ENCODE results near the gene MSANTD3.
"Not testable (repeated sequence)": the region's sequence is repeated elsewhere in the genome, so short reads cannot be mapped to it uniquely, and the experiment has no call there.

Gene MSANTD3

DNA sequence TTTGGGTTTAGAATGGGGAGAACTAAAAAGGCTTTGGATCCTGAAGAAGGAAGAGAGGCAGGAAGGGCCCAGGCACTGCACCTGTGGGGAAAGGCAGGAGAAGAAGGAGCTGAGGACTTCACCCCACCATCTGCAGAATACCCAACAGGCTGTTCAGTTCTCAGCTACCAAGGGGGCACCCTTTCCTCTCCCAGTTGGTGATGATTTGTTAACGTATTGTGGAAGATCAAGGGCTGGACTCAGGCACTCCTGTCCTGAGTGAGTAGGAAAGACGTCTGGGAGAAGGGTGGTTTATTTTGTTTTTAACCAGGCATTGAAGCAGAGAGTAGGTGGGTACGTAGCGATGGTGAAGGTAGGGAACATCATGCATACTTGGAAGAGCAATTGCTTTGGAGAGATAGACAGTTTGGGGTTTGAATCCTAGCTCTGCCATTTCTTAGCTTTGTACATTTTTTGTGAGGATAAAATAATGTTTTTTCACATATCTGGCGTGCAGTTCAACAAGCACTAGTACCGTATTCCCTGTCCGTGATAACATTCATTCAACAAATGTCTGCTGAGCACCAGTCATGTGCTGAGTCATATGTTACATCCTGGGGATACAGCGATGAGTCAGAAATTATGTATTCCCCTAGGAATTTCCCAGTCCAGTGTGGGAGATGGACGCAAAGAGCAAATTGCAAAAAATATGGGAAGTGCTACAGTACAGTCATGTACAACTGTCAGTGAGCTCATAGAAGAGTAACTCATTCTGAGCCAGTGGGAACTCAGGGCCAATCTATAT, 2.1 kb downstream of the MSANTD3 start:
- DNase-seq, result no peak

DNA sequence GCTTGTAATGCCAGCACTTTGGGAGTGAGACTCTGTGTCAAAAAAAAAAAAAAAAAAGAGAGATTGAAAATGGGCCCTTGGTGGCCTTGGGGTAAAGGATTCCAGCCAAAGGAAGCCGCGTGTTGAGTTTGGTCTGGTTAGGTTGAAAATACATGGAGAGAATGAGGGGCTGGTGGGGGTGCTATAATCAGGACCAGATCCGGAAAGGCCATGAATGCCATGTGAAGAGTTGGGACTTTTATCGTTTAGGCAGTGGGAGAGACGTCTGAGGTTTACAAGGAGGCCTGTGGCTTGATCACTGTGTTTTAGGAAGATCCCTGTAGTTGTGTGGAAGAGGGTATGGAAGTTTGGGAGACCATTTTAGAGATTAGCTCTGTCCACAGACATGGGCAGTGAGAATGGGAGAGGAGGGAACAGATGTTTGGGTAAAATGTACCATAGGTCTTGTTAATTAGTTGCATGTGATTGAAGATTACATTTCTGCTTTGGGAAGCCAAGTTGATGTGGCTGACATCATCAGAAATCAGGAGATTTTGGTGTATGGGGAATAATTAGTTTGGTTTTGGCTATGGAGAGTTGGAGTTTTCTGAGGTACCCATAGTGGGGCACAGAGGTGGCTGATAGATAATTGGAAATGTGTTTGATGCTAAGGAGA, 3.5 kb downstream of the MSANTD3 start:
- DNase-seq, result no peak

DNA sequence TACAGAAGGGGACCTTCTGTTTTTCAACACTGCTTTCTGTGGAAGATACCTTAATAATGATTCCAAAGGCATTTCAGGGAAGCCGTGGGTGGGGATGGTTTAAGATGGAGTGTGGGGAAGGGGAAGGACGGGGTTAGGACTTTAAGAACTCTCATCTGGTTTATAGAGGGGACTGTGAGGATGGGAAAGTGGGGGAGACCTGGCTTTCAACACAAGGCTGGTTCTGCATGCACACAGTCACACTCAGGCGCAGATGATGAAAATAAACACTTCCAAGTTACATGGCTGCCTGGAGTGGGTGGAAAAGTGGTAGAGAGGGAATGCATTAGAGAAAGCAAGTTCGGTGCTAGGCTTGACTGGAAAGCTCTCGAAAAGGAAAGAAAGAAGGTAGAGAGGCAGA, 4.9 kb downstream of the MSANTD3 start:
- DNase-seq, result no peak

DNA sequence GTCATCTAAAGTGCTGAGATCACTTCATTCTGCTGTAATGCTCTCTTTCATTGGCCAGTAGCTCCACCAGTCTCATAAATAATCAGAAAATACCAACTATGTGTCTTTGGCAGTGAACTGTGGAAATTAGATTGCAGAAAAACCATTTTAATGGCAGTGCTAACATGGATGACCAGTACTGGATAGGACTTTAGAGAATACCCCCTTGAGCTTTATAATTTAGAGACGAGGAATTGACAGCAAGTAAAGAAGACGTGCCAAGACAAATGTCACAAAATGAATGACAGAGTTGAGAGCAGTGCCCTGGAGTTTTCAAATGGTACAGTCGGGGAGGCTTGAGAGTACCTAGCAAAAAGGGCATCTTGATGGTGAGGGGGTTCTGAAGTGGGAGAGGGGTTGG, 5.8 kb downstream of the MSANTD3 start:
- no peak for DNase-seq

DNA sequence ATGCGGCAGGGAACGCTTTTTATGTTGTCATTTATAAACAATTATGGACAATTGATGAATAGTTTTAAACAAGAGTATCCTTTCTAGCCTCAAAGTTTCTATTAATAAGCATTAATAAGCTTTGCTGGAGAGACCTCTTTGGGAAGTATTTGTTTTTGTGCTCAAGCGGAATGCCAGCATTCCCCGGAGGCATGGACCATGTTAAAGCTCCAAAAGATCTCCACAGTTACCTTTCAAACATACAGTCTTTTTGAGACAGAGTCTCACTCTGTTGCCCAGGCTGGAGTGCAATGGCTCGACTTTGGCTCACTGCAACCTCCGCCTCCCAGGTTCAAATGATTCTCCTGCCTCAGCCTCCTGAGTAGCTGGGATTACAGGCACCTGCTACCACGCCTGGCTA, 9.6 kb downstream of the MSANTD3 start:
- DNase-seq, result no peak

DNA sequence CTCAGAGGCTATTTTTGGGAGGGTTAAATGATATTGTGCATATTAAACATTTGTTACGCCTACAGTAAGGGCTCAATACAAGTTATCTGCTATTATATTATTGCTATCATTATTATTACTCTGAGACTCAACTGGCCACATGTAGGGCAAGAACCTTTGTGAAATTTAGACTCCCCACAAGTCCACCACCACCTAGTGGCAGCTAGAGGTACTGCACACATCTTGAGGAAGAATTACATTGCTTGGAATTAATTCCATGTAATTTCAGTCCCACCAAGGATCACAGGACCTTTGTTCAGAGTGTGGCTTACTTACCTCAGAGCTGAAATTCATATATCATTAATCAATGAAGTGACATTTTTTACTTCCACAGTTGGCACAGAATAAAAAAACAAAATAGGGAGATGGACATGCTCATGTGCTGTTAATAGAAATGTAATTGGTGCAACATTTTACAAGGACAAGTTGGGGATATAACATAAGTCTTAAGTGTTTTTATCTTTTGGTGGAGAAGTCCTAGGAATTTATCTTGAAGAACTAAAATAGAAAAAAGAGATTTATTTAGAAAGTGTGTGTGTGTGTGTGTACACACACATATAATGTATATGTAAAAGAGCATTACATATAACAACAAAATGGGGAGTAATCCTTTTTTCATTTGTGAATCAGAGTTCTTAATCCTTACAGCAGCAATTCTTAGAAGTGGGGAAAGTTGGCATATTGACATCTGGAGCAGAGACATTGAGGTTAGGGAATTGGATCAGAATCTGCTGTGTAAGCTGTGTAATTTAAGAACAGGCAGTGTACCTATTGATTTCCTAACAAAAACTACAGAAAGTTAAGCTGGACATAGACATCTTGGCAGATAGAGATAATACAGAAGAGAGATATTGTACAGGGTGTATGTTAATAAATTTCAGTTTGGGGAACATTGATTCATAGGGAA, 11.2 kb downstream of the MSANTD3 start:
- peak; percentile 67 for DNase-seq

DNA sequence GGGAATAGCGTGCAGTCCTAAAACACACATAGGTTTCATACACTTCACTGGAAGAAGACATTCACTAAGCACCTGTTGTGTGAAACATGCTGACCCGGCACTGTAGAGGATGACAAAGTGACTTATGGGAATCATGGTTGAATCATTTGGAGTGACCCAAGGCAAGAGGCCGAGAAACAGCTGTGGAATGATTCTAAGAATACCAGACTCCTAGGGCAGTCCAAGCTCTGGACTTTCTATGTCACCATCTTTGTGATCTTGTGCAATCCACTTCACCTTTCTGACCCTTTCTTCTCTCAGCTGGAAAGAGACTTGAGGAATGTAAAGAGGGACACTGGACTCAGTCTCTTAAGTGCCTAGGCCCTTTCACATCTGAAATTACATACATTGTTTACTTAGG, 13.1 kb downstream of the MSANTD3 start:
- peak; percentile 21 for DNase-seq

DNA sequence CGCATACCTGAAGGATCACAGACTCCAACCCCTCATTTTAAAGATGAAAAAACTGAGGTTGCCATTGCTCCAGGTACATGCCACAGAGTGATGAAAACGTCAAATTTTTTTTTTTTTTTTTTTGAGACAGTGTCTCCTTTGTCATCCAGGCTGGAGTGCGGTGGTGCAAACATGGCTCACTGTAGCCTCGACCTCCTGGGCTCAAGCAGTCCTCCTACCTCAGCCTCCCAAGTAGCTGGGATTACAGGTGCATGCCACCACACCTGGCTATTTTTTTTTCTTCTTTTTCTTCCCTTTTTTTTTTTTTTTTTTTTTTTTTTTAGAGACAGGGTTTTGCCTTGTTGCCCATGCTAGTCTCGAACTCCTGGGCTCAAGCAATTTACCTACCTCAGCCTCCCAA, 13.5 kb downstream of the MSANTD3 start:
- not testable (repeated sequence) for DNase-seq

DNA sequence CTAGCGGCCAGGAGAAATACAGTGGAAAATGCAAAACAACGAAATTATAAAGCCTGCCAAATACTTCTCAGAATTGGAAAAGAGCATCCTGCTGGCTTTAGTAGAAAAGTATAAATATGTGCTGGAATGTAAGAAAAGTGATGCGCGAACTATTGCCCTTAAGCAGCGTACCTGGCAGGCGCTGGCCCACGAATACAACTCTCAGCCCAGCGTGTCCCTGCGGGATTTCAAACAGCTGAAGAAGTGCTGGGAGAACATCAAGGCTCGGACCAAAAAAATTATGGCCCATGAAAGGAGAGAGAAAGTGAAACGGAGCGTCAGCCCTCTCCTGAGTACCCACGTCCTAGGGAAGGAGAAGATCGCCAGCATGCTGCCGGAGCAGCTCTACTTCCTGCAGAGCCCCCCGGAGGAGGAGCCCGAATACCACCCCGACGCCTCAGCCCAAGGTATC, 15.0 kb downstream of the MSANTD3 start:
- peak; percentile 64 for DNase-seq

DNA sequence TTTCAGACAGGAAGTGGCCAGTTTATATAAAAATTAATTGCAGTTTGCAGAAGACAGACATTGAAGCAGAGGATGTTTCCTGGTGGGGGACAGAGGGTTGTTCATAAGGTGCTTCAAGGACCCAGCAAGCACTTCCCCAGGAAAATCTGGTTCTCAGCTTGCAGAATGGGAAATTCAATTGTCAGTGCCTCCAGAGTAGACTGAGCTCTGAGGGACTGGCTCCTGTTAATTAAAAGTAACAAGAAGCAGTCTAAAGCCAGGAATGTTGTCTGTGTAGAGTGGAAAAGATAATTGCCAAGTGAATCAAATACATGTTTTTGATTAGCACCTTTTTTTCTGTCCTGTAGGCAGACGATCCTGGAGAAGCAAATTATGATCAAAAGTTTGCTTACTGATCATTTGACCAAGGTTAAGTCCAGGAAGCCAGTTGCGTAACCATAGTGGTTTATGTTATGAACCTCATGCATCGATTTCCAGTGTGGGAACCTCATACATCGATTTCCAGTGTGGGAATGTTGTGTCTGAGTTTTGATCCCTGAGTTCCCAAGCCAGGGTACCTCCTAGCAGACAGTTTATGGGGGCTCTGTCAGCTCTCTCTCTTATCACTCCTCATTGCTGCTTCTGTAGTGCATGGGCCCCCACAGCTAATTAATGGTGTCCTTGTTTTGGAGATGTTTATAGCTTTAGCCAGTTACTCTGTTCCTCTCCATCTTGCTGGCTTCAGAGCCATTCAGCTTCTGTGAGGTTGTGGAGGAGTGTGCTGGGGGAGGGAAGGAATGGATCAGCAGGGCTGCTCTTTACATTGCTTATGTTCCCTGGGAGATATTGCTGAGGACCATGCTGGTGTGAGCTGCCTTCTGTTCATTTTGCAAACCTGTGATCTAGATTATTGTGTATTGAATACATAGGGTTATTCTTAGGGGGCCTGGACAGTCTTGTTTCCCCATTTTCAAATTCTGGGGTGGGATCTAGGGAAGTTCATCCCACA, 17.1 kb downstream of the MSANTD3 start:
- no peak for DNase-seq

DNA sequence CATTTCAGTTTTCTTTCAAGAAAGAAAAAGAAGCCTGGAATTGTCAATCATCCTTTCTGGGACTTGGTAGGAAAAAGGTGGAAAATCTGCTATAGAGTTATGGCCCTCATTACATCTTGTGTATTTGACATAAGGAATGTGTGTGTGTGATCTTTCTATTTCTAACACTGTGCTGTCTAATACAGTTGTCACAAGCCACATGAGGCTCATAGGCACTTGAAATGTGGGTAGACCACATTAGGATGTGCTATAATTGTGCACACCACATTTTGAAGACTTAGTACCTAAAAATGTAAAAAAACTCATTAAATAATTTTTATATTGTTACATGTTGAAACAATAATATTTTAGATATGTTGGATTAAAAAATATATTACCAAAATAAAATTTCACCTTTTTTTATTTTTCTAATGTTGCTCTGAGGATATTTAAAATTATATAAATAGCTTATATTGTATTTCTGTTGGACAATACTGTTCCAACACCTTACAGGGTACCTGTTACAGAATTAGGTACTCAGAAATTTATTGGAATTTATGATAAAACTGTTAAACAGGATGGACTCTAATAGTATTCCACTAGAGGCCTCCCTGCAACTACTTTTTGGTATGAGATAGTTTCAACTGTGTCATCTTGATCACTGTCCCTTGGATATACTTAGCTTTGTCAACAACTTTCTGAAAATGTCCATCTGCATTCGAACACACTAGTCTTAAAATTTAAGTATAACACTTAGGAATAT, 18.4 kb downstream of the MSANTD3 start:
- DNase-seq, result no peak

DNA sequence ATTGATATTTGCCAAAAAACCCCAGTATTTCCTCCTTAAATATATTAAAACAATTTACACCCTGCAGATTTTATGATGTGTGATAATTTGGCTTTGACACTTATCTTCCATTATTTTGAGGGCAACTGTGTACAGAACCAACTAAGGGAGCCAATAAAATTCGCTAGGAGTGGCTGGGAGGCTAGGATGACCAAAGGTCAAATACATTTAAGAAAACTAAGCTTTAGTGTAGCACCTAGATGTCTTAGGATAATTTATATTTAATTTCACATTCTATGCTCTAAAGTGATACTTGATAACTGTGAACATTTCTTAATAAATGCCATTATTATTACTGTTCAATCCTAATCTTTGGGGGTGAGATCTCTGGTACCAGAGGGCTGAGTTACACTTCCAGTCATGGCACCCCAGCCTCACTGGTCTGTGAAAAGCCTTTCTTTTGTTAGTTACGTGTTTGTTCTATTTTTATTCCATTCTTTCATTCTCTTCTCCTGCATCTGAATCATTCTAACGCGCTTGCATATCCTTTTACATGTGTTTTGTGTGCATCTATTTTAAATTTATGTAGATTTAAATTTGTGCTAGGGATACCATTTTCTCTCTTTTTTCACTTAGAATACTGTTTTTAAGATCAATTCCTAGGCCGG, 19.1 kb downstream of the MSANTD3 start:
- DNase-seq, result no peak

DNA sequence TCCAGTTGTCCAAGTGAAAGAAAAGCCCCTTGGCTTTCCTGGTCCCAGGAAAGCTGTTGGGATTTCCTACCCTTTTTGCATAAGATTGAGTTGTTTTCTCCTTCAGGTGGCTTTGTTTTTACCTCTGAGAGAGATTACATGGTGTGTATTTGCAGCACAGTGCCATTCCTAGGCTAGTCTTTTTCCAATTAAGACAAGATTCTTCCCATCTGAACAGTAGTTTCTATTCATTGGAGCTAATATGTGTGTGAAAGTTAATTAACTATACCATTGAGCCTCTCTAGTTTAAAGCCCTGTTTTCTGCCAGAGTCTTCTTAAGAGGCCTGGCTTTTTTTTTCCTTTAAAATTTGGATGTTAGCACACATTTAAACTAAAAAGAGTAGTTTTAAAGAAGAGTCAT, 20.1 kb downstream of the MSANTD3 start:
- DNase-seq, result no peak

DNA sequence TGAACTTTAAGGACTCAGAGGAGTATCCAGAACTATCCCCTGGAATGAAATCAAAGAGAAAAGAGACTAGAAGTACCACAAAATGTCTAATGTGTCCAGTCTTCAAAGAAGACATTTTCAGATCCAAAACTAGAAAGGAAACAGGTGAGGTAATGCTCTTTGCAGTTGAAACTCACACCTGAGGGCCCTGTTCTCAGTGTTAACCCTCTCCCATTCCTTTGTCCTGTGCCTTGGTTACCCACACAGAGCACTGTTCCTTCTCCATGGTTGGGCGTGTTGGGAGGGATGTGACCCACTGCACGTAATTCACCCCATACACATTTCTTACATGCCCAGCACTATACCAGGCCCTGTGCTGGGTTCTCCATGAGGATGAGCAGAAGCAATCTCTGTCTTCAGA, 21.3 kb downstream of the MSANTD3 start:
- DNase-seq, result no peak

DNA sequence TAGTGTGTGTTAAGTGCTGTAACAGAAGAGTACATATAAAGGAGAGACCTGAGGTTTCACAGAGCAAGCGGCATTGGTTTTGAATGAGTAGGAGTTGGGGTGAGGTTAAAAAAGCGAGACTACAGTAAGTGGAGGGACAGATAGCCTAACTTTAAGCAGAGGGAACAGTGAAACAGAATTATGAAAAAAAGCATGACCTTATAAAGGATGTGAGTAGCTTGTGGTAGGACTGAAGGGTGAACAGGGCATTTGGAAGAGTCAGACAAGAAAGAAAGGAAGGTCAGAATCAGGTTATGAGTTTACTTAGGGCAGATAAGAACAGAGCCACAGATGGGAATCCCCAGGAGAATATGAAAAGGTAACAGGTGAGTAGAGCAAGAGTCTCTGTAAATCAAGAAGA, 22.5 kb downstream of the MSANTD3 start:
- DNase-seq, result no peak

DNA sequence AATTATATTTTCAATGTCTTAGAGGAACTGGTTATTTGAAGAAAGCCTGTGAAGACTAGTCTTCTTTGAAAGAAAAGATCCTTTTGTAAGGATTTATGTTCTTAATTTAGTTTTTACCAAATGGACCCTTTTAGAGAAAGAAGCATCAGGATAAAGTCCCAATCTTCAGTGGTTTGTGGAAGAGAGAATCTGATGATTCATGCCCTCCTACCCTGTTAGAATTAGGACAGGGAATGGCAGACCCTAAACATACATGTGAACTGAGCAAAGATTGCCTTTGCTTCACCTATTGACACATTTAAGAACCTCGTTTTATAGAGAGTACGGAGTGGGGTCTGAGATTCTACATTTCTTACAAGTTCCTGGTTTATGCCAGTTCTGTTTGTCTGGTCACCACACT, 26.0 kb downstream of the MSANTD3 start:
- DNase-seq, result no peak

DNA sequence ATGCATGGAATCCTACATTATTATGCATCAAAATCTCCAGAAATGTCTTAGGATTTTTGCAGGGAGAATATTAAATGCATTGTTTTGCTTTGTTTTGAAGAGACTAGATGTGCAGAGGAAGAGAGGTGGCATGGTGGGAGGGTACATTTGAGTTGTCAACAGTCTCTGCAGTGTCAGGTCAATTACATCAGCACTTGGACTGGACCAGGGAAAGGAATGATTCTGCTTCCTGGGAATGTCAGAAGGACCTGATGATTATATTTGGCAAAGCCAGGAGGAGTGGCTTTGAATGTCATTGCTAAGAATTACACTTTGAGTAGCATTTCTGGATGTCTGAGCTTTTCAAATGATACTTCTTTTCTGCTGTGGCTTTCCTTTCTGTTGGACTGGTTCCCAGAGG, 28.5 kb downstream of the MSANTD3 start:
- no peak for DNase-seq

DNA sequence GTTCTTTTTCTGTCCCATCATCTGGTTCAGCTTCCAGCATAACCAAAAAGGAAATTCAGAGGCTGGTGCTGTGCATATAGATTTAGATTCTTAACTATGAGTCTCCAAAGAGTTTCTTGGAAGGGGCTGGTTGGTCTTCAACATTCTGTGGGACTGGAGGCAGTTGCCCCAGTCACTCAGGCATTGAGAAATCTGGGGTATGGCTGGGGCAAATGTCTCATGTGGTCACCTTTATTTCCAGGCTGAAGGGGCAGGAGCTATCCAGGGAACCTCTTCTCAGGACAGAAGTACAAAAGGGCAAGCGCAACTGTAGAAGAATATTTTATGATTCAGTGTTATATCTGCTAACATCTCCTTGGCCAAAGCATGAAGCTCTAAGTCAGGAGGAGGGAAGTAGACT, 30.6 kb downstream of the MSANTD3 start:
- DNase-seq, result no peak

DNA sequence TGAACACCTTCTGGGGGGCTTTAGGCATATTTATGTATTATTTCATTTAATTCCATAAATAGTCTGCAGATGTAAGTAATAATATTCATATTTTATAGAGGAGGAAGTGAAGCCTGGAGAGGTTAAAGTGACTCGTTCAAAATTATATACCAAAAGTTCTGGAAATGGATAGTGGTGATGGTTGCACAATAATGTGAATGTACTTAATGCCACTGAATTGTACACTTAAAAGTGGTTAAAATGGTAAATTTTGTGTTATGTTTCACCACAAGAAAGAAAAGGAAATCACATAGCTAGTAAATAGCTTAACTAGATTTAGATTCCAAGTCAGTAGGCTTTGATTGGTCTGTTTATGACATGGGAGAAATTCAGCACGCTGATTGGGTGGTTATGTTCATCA, 33.0 kb downstream of the MSANTD3 start:
- DNase-seq, result no peak

DNA sequence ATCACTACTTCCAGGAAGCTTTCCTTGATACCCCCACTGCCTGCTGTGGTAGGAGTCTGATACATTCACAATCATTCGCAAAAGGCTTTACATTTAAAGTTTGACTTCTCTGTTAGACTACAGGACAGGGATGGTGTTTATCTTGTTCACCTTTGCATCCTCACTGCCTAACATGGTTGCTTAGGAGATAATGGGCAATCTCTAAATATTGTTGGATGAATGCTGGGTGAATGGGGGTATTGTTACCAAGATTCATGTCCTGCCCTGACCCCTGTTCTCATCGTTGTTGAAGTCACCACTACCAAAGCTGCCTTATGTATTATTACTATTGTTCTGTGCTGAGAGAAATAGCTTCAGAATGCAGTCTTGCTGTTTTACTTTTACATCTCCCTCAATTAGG, 38.3 kb downstream of the MSANTD3 start:
- DNase-seq, result no peak

DNA sequence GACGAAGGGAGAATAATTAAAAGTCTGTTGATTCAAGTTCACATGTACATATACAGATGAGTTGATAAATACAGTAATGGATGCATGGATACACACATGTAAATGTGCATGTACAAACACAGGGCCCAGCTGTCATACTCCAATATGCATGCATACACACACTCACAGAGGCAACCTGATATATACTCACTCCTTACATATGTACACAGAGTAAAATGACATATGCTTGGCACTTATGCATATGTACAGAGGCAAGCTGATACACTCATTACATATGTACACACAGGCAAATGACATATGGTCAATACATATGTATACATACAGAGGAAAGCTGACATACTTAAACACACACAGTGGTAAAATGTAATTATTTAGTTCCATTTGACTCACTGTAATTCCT, 38.8 kb downstream of the MSANTD3 start:
- no peak for DNase-seq

Measured in femur (tissue), 1 donor.